Peyer's patch (tissue), 4 donors: ENCODE data around the gene TLR5. TPM values are rescaled to one million over a fixed set of nuclear protein-coding genes. Genes with fewer than 3 reads are reported as not detected.

ENCODE experiments used
- DNase-seq, 3 donors: peaks; one replicate each; pipeline ENCODE4 v3.0.0-alpha.2; 2017 to 2019
- H3K27ac ChIP-seq, 4 donors: fragments of 200-600 bp; sonication (generic); one replicate each; pipeline ENCODE4 v1.5.1; 2016 to 2019
- H3K27me3 ChIP-seq, 2 donors: fragments of 200-600 bp; sonication (generic); one replicate each; pipeline ENCODE4 v1.5.1; 2019
- H3K36me3 ChIP-seq, 3 donors: fragments of 200-600 bp; sonication (generic); one replicate each; pipeline ENCODE4 v1.5.1; 2016 to 2019
- H3K4me1 ChIP-seq, 4 donors: fragments of 200-600 bp; sonication (generic); one replicate each; pipeline ENCODE4 v1.5.1; 2016 to 2019
- H3K4me3 ChIP-seq, 4 donors: fragments of 200-600 bp; sonication (generic); 1 replicate in 3 of 4; 2 replicates in 1 of 4; pipeline ENCODE4 v1.5.1; 2016 to 2019; ENCODE audit warnings: mild to moderate bottlenecking in 1 of 4
- H3K9me3 ChIP-seq, 4 donors: fragments of 200-600 bp; sonication (generic); one replicate each; pipeline ENCODE4 v1.5.1; 2016 to 2019; ENCODE audit warnings: mild to moderate bottlenecking in 1 of 4
- CTCF ChIP-seq, 6 experiments: fragments of 450-650 bp in 4 of 6; fragments of 200-600 bp in 2 of 6; sonication (generic) in 1 of 6; IDR thresholded peaks; one replicate each; pipeline ENCODE4 v1.5.1; 2017 to 2019; ENCODE audit warnings: antibody characterized with exemption in 6 of 6, mild to moderate bottlenecking in 3 of 6, moderate library complexity in 1 of 6
- POLR2A ChIP-seq, 2 donors: fragments of 450-650 bp; IDR thresholded peaks; one replicate each; pipeline ENCODE4 v1.5.1; 2017; ENCODE audit warnings: antibody characterized with exemption in 2 of 2, mild to moderate bottlenecking in 2 of 2, moderate library complexity in 2 of 2
- total RNA-seq, 4 donors: library from RNA; depleted of rRNA; stranded (reverse); fragments of >200 nt; gene quantifications; one replicate each; pipeline ENCODE4 v1.1.0, GENCODE V29; 2016

TLR5 gene
- total RNA-seq, 4 donors from 2014 or later = 0.85 to 6.6 (median 2.3) TPM

GRCh38 chr1:223084464-223084866 lies 58.6 kb downstream of the TLR5 start:
- H3K36me3 ChIP-seq = no peaks in the 10 kb centered on the region
- no peak overlapping the region for H3K4me3 ChIP-seq
- no peak overlapping the region for H3K27ac ChIP-seq
- no peak for TF ChIP-seq POLR2A (IDR thresholded peaks at IDR 0.05)
- TF ChIP-seq CTCF (IDR thresholded peaks at IDR 0.05) = no peak
- H3K9me3 ChIP-seq = no peaks in the 10 kb centered on the region
- no peak for DNase-seq
- no peaks in the 10 kb centered on the region for H3K4me1 ChIP-seq
- H3K27me3 ChIP-seq = no peaks in the 10 kb centered on the region

- Histone ChIP-seq H3K27ac (no peak overlapping the region), H3K36me3 (no peaks in the 10 kb centered on the region), H3K4me1 (no peaks in the 10 kb centered on the region), H3K4me3 (no peak overlapping the region), H3K9me3 (no peaks in the 10 kb centered on the region), H3K27me3 (no peaks in the 10 kb centered on the region)
- DNase-seq = no peak
- TF ChIP-seq CTCF (IDR thresholded peaks at IDR 0.05) (no peak), POLR2A (IDR thresholded peaks at IDR 0.05) (no peak)
These were observed 59.2 kb downstream of the TLR5 start for GRCh38 chr1:223083831-223084230.

- Histone ChIP-seq H3K36me3 (no peaks in the 10 kb centered on the region), H3K4me3 (no peak overlapping the region), H3K9me3 (no peaks in the 10 kb centered on the region), H3K4me1 (no peaks in the 10 kb centered on the region), H3K27me3 (no peaks in the 10 kb centered on the region), H3K27ac (no peak overlapping the region)
- no peak for DNase-seq
- TF ChIP-seq CTCF (IDR thresholded peaks at IDR 0.05) = no peak
- no peak for TF ChIP-seq POLR2A (IDR thresholded peaks at IDR 0.05)
These were observed 60.1 kb downstream of the TLR5 start for GRCh38 chr1:223082914-223083313.

- H3K4me3 ChIP-seq = peak overlapping the region; percentile 36 to 46 (median 38)
- no peaks in the 10 kb centered on the region for H3K27me3 ChIP-seq
- H3K4me1 ChIP-seq = no peaks in the 10 kb centered on the region
- TF ChIP-seq CTCF (IDR thresholded peaks at IDR 0.05) (peak; percentile 81 to 98 (median 95)), POLR2A (IDR thresholded peaks at IDR 0.05) (no peak)
- peak; percentile 69 to 90 (median 89) for DNase-seq
- no peaks in the 10 kb centered on the region for H3K9me3 ChIP-seq
- H3K27ac ChIP-seq = peak overlapping the region; percentile 18 to 69 (median 50)
- no peaks in the 10 kb centered on the region for H3K36me3 ChIP-seq
These were observed 61.7 kb downstream of the TLR5 start for GRCh38 chr1:223081181-223081994.

- no peaks in the 10 kb centered on the region for H3K27me3 ChIP-seq
- H3K4me1 ChIP-seq = peaks cover 0 to 5% (median 0%) of the 10 kb centered on the region in 4 donors
- TF ChIP-seq POLR2A (IDR thresholded peaks at IDR 0.05) (no peak), CTCF (IDR thresholded peaks at IDR 0.05) (no peak)
- no peak overlapping the region for H3K27ac ChIP-seq
- no peak overlapping the region for H3K4me3 ChIP-seq
- no peaks in the 10 kb centered on the region for H3K36me3 ChIP-seq
- H3K9me3 ChIP-seq = no peaks in the 10 kb centered on the region
- peak in 1 of 3 donors; percentile 38 for DNase-seq
These were observed 63.5 kb downstream of the TLR5 start for GRCh38 chr1:223079498-223079897.
